HepG2 (cell line): ENCODE results near the gene GPATCH3. TPM values are rescaled to one million over a fixed set of nuclear protein-coding genes. Genes with fewer than 3 reads are reported as not detected.

Experiments
- ATAC-seq: fragments of 200-7000 bp; cut with Tn5 transposase; 3 replicates; pipeline ENCODE4 v1.9.1; 2020; ENCODE audit warnings: mild to moderate bottlenecking, moderate library complexity
- BruUV-seq: library from RNA; stranded (reverse); fragments of 400-500 nt; replicated peaks from 2 replicates; lab custom pipeline; 2021; lab: Mats Ljungman, UMichigan
- CTCF ChIA-PET: fragments of 300-600 bp; formaldehyde crosslinking; extraction: SDS; loops from one replicate; lab custom pipeline; 2021; ENCODE audit warnings: low total read pairs, inconsistent platforms, low intra/inter-chr PET ratio; lab: Yijun Ruan, JAX
- POLR2A ChIA-PET: fragments of 350-600 bp; sonication (Branson Sonifier 250); formaldehyde crosslinking; loops from one replicate; lab custom pipeline; 2020; ENCODE audit warnings: antibody characterized with exemption, inconsistent platforms; lab: Yijun Ruan, JAX
- DNase-seq: peaks from one replicate; pipeline ENCODE4 v3.0.0-alpha.2; 2015; ENCODE audit warnings: low spot score
- FAIRE-seq: peaks from 3 replicates; lab custom pipeline; 2011; peaks lifted over from hg19 to GRCh38; lab: Jason Lieb, UNC
- H2AFZ ChIP-seq: one replicate; pipeline ENCODE4 v1.6.1; 2011; ENCODE audit warnings: low read length, inconsistent platforms
- H3K27ac ChIP-seq: fragments of 300-600 bp; 3 replicates; pipeline ENCODE4 v1.8.0; 2011; ENCODE audit warnings: mixed run types, mild to moderate bottlenecking, mixed read lengths, low read length, inconsistent platforms; ENCODE audit not compliant: insufficient read depth; ENCODE audit errors: extremely low read length
- H3K27me3 ChIP-seq, 2 experiments: fragments of 200-600 bp in 1 of 2; 2 replicates in 1 of 2; 3 replicates in 1 of 2; pipeline versions ENCODE4 v1.6.0 to v1.8.0; 2011; ENCODE audit warnings: low read length in 2 of 2, mild to moderate bottlenecking in 2 of 2, moderate library complexity in 2 of 2, inconsistent platforms in 1 of 2; ENCODE audit not compliant: insufficient read depth in 2 of 2, control insufficient read depth in 1 of 2
- H3K36me3 ChIP-seq, 2 experiments: fragments of 200-600 bp in 1 of 2; replicated peaks in 1 of 2; 2 replicates in 1 of 2; 3 replicates in 1 of 2; pipeline versions ENCODE4 v1.5.1 to v1.8.0; 2011; ENCODE audit warnings: low read length in 2 of 2, inconsistent platforms in 1 of 2; ENCODE audit not compliant: insufficient read depth in 2 of 2, control insufficient read depth in 1 of 2
- H3K4me1 ChIP-seq: 2 replicates; pipeline ENCODE4 v1.5.1; 2012; ENCODE audit warnings: low read length, inconsistent platforms; ENCODE audit not compliant: insufficient read depth
- H3K4me2 ChIP-seq: 2 replicates; pipeline ENCODE4 v1.6.0; 2011; ENCODE audit warnings: low read depth, low read length, inconsistent platforms
- H3K4me3 ChIP-seq, 3 experiments: fragments of 200-600 bp in 1 of 3; sonication (generic), shearing (Covaris generic) in 1 of 3; replicated peaks in 1 of 3; 2 replicates each; pipeline ENCODE4 v1.5.1; 2011 to 2016; ENCODE audit warnings: low read length in 3 of 3, inconsistent platforms in 2 of 3, low read depth in 2 of 3, mild to moderate bottlenecking in 2 of 3, control low read depth in 1 of 3, mixed read lengths in 1 of 3; ENCODE audit not compliant: insufficient read depth in 1 of 3
- H3K79me2 ChIP-seq: one replicate; pipeline ENCODE4 v1.6.1; 2011; ENCODE audit warnings: low read length, inconsistent platforms; ENCODE audit not compliant: insufficient read depth
- H3K9ac ChIP-seq: 2 replicates; pipeline ENCODE4 v1.6.0; 2011; ENCODE audit warnings: mild to moderate bottlenecking, low read depth, low read length, inconsistent platforms; ENCODE audit not compliant: insufficient read depth
- H3K9me3 ChIP-seq: 2 replicates; pipeline ENCODE4 v1.5.1; 2012; ENCODE audit warnings: mild to moderate bottlenecking, low read length
- H4K20me1 ChIP-seq: 2 replicates; pipeline ENCODE4 v1.6.0; 2011; ENCODE audit warnings: inconsistent platforms, mild to moderate bottlenecking, low read length, moderate library complexity; ENCODE audit not compliant: insufficient read depth
- ARID4A ChIP-seq: sonication (generic); formaldehyde crosslinking; IDR thresholded peaks from 2 replicates; pipeline ENCODE4 v1.5.0; 2020; ENCODE audit warnings: mild to moderate bottlenecking, missing genetic modification reagents, borderline replicate concordance
- ZFP62 ChIP-seq: sonication (generic); formaldehyde crosslinking; IDR thresholded peaks from 2 replicates; pipeline ENCODE4 v1.4.0; 2020; ENCODE audit warnings: missing genetic modification reagents
- ZMYM4 ChIP-seq: sonication (generic); formaldehyde crosslinking; IDR thresholded peaks from 2 replicates; pipeline ENCODE4 v1.8.1; 2023; ENCODE audit warnings: mild to moderate bottlenecking, missing genetic modification reagents
- ZNF563 ChIP-seq: sonication (generic); formaldehyde crosslinking; IDR thresholded peaks from 2 replicates; pipeline ENCODE4 v1.8.0; 2022; ENCODE audit warnings: mild to moderate bottlenecking, moderate library complexity, missing genetic modification reagents
- ZUFSP ChIP-seq: sonication (generic); formaldehyde crosslinking; IDR thresholded peaks from 2 replicates; pipeline ENCODE4 v1.9.0; 2021; ENCODE audit warnings: missing genetic modification reagents, mild to moderate bottlenecking, borderline replicate concordance
- WGBS: methylation state at CpG from one replicate; pipeline ENCODE4 v1.1.6; 2017; ENCODE audit warnings: low lambda C conversion rate; 5-methylcytosine and 5-hydroxymethylcytosine counted together
- in situ Hi-C: cut with HindIII; loops from 2 replicates; pipeline ENCODE4 v1.10.0; 2017; ENCODE audit warnings: low pct_unique_long_range_greater_than_20kb; ENCODE audit not compliant: extremely low pct_ligation_motif_present
- intact Hi-C: fragments of 100-400 bp; cut with micrococcal nuclease; formaldehyde crosslinking; loops from one replicate; pipeline ENCODE4 v1.10.0; 2022; ENCODE audit not compliant: unreplicated experiment
- polyA plus RNA-seq, 8 experiments: library from polyadenylated mRNA; depleted of rRNA in 3 of 8; stranded (reverse) in 7 of 8; unstranded in 1 of 8; fragments of >200 nt; fragmentation: Illumina TruSeq in 4 of 8; extraction: Trizol in 4 of 8; gene quantifications; 2 replicates each; pipeline versions ENCODE4 v1.2.1 to v1.2.3, GENCODE V29; 2011 to 2016; ENCODE audit warnings: low read depth in 4 of 8, missing spikeins in 1 of 8, mixed read lengths in 1 of 8; ENCODE audit not compliant: insufficient read depth in 1 of 8
- total RNA-seq, 5 experiments: library from RNA; depleted of rRNA; stranded (reverse); fragments of >200 nt; fragmentation: Illumina TruSeq; extraction: Trizol; gene quantifications; 2 replicates each; pipeline ENCODE4 v1.2.3, GENCODE V29; 2016; ENCODE audit warnings: low read depth in 1 of 5

GPATCH3 gene
- total and polyA plus RNA-seq, 2 of the 13 experiments (the other 11 are each of a cell fraction or from before 2014, with no cell fraction given): 8.3 to 11.0 TPM

- ATAC-seq (no peak), FAIRE-seq (no peak), DNase-seq (no peak)
- in situ Hi-C loops (no loop called here), intact Hi-C loops (no loop called here)
- Histone ChIP-seq H3K27ac (no peak overlapping the region), H3K4me1 (peaks cover 47% of the 10 kb centered on the region), H3K4me2 (no peak overlapping the region), H2AFZ (no peak overlapping the region), H3K9ac (no peak overlapping the region), H3K27me3 (no peaks in the 10 kb centered on the region), H3K9me3 (no peaks in the 10 kb centered on the region), H3K36me3 (no peaks in the 10 kb centered on the region), H3K4me3 (no peak overlapping the region), H4K20me1 (no peaks in the 10 kb centered on the region), H3K79me2 (no peaks in the 10 kb centered on the region)
- WGBS: 31% methylated on average over 5 of the region's 5 CpGs
- ChIA-PET CTCF (interaction anchor here (1.1 kb wide), 1 partner anchor 17 kb away, joined by 4 read pairs; no protein-coding TSS in a partner anchor), POLR2A (no interaction called here)
- no TSS peak for BruUV-seq
- TF ChIP-seq ARID4A (CRISPR knock-in tag): no peak
- TF ChIP-seq ZMYM4 (CRISPR knock-in tag): no peak
- TF ChIP-seq ZUFSP: no peak
- TF ChIP-seq ZFP62 (CRISPR knock-in tag): no peak
- TF ChIP-seq ZNF563 (CRISPR knock-in tag): no peak
These were observed 39.0 kb downstream of the GPATCH3 start for GRCh38 chr1:26861286-26861701.
